ENCODE measurements around the gene DNAH6.

Gene DNAH6

DNA sequence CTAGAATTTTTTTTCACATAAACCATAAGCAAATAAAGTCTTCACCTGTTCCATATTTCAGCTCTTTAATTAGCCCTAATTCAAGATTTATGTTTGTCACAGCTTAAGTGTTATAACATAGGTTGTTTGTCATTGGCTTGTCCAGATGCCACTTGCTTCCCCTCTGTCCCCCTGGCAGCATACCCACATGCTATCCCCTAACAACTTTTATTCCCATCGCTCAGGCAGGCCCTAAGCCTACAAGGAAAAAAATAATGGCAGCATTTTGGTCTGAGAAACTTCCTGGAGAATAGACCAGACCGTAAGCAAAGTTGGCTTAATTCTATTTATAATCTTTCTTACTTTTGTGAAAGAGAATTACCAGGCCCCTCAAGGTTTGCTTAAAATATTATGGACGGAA lies 173.9 kb downstream of the DNAH6 start:
- Histone ChIP-seq H3K18ac (ENCODE audit: low read depth in 1 of 2, low read length in 2 of 2) (no peak overlapping the region), H3K27me3 (ENCODE audit: control insufficient read depth in 1 of 2, insufficient read depth in 1 of 2, low read length in 2 of 2) (no peaks in the 10 kb centered on the region), H3K4me1 (ENCODE audit: control insufficient read depth, insufficient read depth, low read depth, low read length) (no peaks in the 10 kb centered on the region), H2BK12ac (ENCODE audit: low read length in 2 of 2) (no peak overlapping the region), H2AFZ (ENCODE audit: low read depth, low read length) (no peak overlapping the region), H3K23ac (ENCODE audit: low read length in 2 of 2) (no peak overlapping the region), H3K14ac (ENCODE audit: low read length in 2 of 2) (no peak overlapping the region), H2BK5ac (ENCODE audit: low read depth, low read length, poor library complexity, severe bottlenecking) (no peak overlapping the region), H2BK15ac (ENCODE audit: low read depth, poor library complexity, severe bottlenecking) (no peak overlapping the region), H4K8ac (ENCODE audit: low read length) (no peak overlapping the region), H3K4me3 (ENCODE audit: insufficient read depth in 1 of 2, low read depth in 1 of 2, low read length in 2 of 2) (no peak overlapping the region), H4K91ac (ENCODE audit: low read length) (no peak overlapping the region), H3K4me2 (ENCODE audit: low read length, poor library complexity, severe bottlenecking) (no peak overlapping the region), H3K79me1 (replicated peaks; ENCODE audit: low read length, poor library complexity, severe bottlenecking) (no peaks in the 10 kb centered on the region), H3K4ac (ENCODE audit: low read depth in 1 of 2, low read length in 2 of 2) (no peak overlapping the region), H3K9ac (ENCODE audit: low read length) (no peak overlapping the region), H2BK120ac (ENCODE audit: low read depth, low read length) (no peak overlapping the region), H3K27ac (ENCODE audit: low read length, poor library complexity, severe bottlenecking) (no peak overlapping the region), H3K36me3 (ENCODE audit: control insufficient read depth in 1 of 2, insufficient read depth in 2 of 2, low read depth in 1 of 2, low read length in 2 of 2) (no peaks in the 10 kb centered on the region), H3K9me3 (ENCODE audit: control insufficient read depth, low read length) (no peaks in the 10 kb centered on the region), H2AK5ac (ENCODE audit: low read length, severe bottlenecking) (no peak overlapping the region)
- WGBS = 70% methylated on average over 3 of the region's 3 CpGs
- no peak for DNase-seq

DNA sequence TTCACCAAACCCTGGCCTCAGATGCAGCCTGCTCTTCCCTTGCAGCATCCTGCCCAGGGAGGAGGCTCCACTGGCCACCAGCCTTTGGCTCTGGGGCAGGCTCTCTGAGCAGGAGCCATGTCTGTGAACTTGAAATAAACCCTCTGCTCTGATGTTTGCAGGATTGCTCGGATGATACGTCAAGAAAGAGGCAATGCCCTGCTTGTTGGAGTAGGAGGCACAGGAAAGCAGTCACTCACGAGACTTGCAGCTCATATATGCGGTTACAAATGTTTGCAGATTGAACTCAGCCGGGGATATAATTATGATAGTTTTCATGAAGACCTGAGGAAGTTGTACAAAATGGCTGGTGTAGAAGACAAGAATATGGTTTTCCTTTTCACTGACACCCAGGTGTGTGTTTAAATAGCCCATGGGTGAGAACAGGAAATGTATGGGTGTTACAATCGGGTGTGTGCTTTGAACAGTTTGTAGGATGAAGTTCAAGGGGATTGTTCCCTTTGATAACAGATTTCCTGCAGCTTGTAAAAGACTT lies 177.9 kb downstream of the DNAH6 start:
- Histone ChIP-seq H3K4me2 (ENCODE audit: low read length, poor library complexity, severe bottlenecking) (no peak overlapping the region), H3K4me3 (ENCODE audit: insufficient read depth in 1 of 2, low read depth in 1 of 2, low read length in 2 of 2) (no peak overlapping the region), H2AFZ (ENCODE audit: low read depth, low read length) (no peak overlapping the region), H3K4ac (ENCODE audit: low read depth in 1 of 2, low read length in 2 of 2) (no peak overlapping the region), H3K18ac (ENCODE audit: low read depth in 1 of 2, low read length in 2 of 2) (no peak overlapping the region), H3K23ac (ENCODE audit: low read length in 2 of 2) (no peak overlapping the region), H4K8ac (ENCODE audit: low read length) (no peak overlapping the region), H2BK15ac (ENCODE audit: low read depth, poor library complexity, severe bottlenecking) (no peak overlapping the region), H2AK5ac (ENCODE audit: low read length, severe bottlenecking) (no peak overlapping the region), H2BK5ac (ENCODE audit: low read depth, low read length, poor library complexity, severe bottlenecking) (no peak overlapping the region), H4K91ac (ENCODE audit: low read length) (no peak overlapping the region), H3K4me1 (ENCODE audit: control insufficient read depth, insufficient read depth, low read depth, low read length) (no peaks in the 10 kb centered on the region), H2BK12ac (ENCODE audit: low read length in 2 of 2) (no peak overlapping the region), H2BK120ac (ENCODE audit: low read depth, low read length) (no peak overlapping the region), H3K27me3 (ENCODE audit: control insufficient read depth in 1 of 2, insufficient read depth in 1 of 2, low read length in 2 of 2) (no peaks in the 10 kb centered on the region), H3K14ac (ENCODE audit: low read length in 2 of 2) (no peak overlapping the region), H3K9me3 (ENCODE audit: control insufficient read depth, low read length) (no peaks in the 10 kb centered on the region), H3K79me1 (replicated peaks; ENCODE audit: low read length, poor library complexity, severe bottlenecking) (no peaks in the 10 kb centered on the region), H3K36me3 (ENCODE audit: control insufficient read depth in 1 of 2, insufficient read depth in 2 of 2, low read depth in 1 of 2, low read length in 2 of 2) (no peaks in the 10 kb centered on the region), H3K27ac (ENCODE audit: low read length, poor library complexity, severe bottlenecking) (no peak overlapping the region), H3K9ac (ENCODE audit: low read length) (no peak overlapping the region)
- WGBS = 78% methylated on average over 5 of the region's 6 CpGs
- DNase-seq = no peak

GRCh38 chr2:84697895-84698294 lies 181.6 kb downstream of the DNAH6 start:
- Histone ChIP-seq H4K91ac (ENCODE audit: low read length) (no peak overlapping the region), H3K18ac (ENCODE audit: low read depth in 1 of 2, low read length in 2 of 2) (no peak overlapping the region), H2BK12ac (ENCODE audit: low read length in 2 of 2) (no peak overlapping the region), H3K79me1 (replicated peaks; ENCODE audit: low read length, poor library complexity, severe bottlenecking) (no peaks in the 10 kb centered on the region), H4K8ac (ENCODE audit: low read length) (no peak overlapping the region), H3K4ac (ENCODE audit: low read depth in 1 of 2, low read length in 2 of 2) (no peak overlapping the region), H2BK5ac (ENCODE audit: low read depth, low read length, poor library complexity, severe bottlenecking) (no peak overlapping the region), H3K23ac (ENCODE audit: low read length in 2 of 2) (no peak overlapping the region), H2AFZ (ENCODE audit: low read depth, low read length) (no peak overlapping the region), H3K9ac (ENCODE audit: low read length) (no peak overlapping the region), H3K4me2 (ENCODE audit: low read length, poor library complexity, severe bottlenecking) (no peak overlapping the region), H3K4me1 (ENCODE audit: control insufficient read depth, insufficient read depth, low read depth, low read length) (no peaks in the 10 kb centered on the region), H3K4me3 (ENCODE audit: insufficient read depth in 1 of 2, low read depth in 1 of 2, low read length in 2 of 2) (no peak overlapping the region), H2BK15ac (ENCODE audit: low read depth, poor library complexity, severe bottlenecking) (no peak overlapping the region), H3K27ac (ENCODE audit: low read length, poor library complexity, severe bottlenecking) (no peak overlapping the region), H3K27me3 (ENCODE audit: control insufficient read depth in 1 of 2, insufficient read depth in 1 of 2, low read length in 2 of 2) (no peaks in the 10 kb centered on the region), H2BK120ac (ENCODE audit: low read depth, low read length) (no peak overlapping the region), H3K14ac (ENCODE audit: low read length in 2 of 2) (no peak overlapping the region), H3K9me3 (ENCODE audit: control insufficient read depth, low read length) (no peaks in the 10 kb centered on the region), H3K36me3 (ENCODE audit: control insufficient read depth in 1 of 2, insufficient read depth in 2 of 2, low read depth in 1 of 2, low read length in 2 of 2) (no peaks in the 10 kb centered on the region), H2AK5ac (ENCODE audit: low read length, severe bottlenecking) (no peak overlapping the region)
- 55% methylated on average over 2 of the region's 2 CpGs for whole genome bisulfite sequencing
- no peak for DNase-seq

DNA sequence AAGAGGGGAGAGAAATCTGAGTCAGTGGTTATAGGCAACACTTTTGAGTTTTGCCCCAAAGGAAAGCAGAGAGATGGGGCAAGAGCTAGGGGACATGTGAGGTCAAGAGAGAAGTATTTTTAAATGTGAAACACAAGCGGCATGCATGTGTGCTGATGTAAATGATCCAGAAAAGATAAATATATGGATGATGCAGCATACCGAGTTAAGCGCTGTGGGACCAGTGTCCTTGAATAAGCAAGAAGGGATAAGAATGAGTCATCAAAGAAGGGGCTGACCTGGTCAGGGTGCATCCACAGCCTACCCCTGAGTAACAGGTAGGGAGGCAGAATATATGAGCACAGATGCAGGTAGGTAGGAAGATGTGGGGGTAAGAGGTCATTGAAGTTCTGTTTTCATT lies 183.7 kb downstream of the DNAH6 start:
- H3K79me1 ChIP-seq (replicated peaks; ENCODE audit: low read length, poor library complexity, severe bottlenecking) = no peaks in the 10 kb centered on the region
- H2BK12ac ChIP-seq (ENCODE audit: low read length in 2 of 2) = no peak overlapping the region
- no peak overlapping the region for H3K18ac ChIP-seq (ENCODE audit: low read depth in 1 of 2, low read length in 2 of 2)
- no peaks in the 10 kb centered on the region for H3K4me1 ChIP-seq (ENCODE audit: control insufficient read depth, insufficient read depth, low read depth, low read length)
- no peak for DNase-seq
- no peak overlapping the region for H3K4ac ChIP-seq (ENCODE audit: low read depth in 1 of 2, low read length in 2 of 2)
- H3K14ac ChIP-seq (ENCODE audit: low read length in 2 of 2) = no peak overlapping the region
- H3K4me3 ChIP-seq (ENCODE audit: insufficient read depth in 1 of 2, low read depth in 1 of 2, low read length in 2 of 2) = no peak overlapping the region
- no peaks in the 10 kb centered on the region for H3K36me3 ChIP-seq (ENCODE audit: control insufficient read depth in 1 of 2, insufficient read depth in 2 of 2, low read depth in 1 of 2, low read length in 2 of 2)
- H4K91ac ChIP-seq (ENCODE audit: low read length) = no peak overlapping the region
- 84% methylated on average over 3 of the region's 3 CpGs for WGBS
- no peak overlapping the region for H2BK120ac ChIP-seq (ENCODE audit: low read depth, low read length)
- H2AK5ac ChIP-seq (ENCODE audit: low read length, severe bottlenecking) = no peak overlapping the region
- no peak overlapping the region for H3K9ac ChIP-seq (ENCODE audit: low read length)
- no peak overlapping the region for H2AFZ ChIP-seq (ENCODE audit: low read depth, low read length)
- H3K23ac ChIP-seq (ENCODE audit: low read length in 2 of 2) = no peak overlapping the region
- H3K4me2 ChIP-seq (ENCODE audit: low read length, poor library complexity, severe bottlenecking) = no peak overlapping the region
- H3K27me3 ChIP-seq (ENCODE audit: control insufficient read depth in 1 of 2, insufficient read depth in 1 of 2, low read length in 2 of 2) = no peaks in the 10 kb centered on the region
- no peak overlapping the region for H2BK5ac ChIP-seq (ENCODE audit: low read depth, low read length, poor library complexity, severe bottlenecking)
- H3K9me3 ChIP-seq (ENCODE audit: control insufficient read depth, low read length) = no peaks in the 10 kb centered on the region
- no peak overlapping the region for H2BK15ac ChIP-seq (ENCODE audit: low read depth, poor library complexity, severe bottlenecking)
- H4K8ac ChIP-seq (ENCODE audit: low read length) = no peak overlapping the region
- H3K27ac ChIP-seq (ENCODE audit: low read length, poor library complexity, severe bottlenecking) = no peak overlapping the region
